HepG2 (cell line): ENCODE data around the gene TTLL4. TPM values are rescaled to one million over a fixed set of nuclear protein-coding genes. Genes with fewer than 3 reads are reported as not detected.

Source experiments
- ARNTL ChIP-seq: sonication (generic); formaldehyde crosslinking; IDR thresholded peaks from 2 replicates; pipeline ENCODE4 v1.4.0; 2020; ENCODE audit warnings: mild to moderate bottlenecking, missing genetic modification reagents
- BORCS8-MEF2B ChIP-seq: sonication (generic); formaldehyde crosslinking; IDR thresholded peaks from 2 replicates; pipeline ENCODE4 v1.8.0; 2022; ENCODE audit warnings: mild to moderate bottlenecking, missing genetic modification reagents
- DMTF1 ChIP-seq: sonication (generic); formaldehyde crosslinking; IDR thresholded peaks from 2 replicates; pipeline ENCODE4 v1.4.0; 2020; ENCODE audit warnings: mild to moderate bottlenecking, missing genetic modification reagents
- ELK4 ChIP-seq: sonication (generic); formaldehyde crosslinking; IDR thresholded peaks from 2 replicates; pipeline ENCODE4 v1.9.0; 2021; ENCODE audit warnings: missing genetic modification reagents, borderline replicate concordance
- FOXK1 ChIP-seq: sonication (generic); formaldehyde crosslinking; IDR thresholded peaks from 2 replicates; pipeline ENCODE4 v1.4.0; 2020; ENCODE audit warnings: low read depth, missing genetic modification reagents, borderline replicate concordance
- JUNB ChIP-seq: sonication (generic); formaldehyde crosslinking; IDR thresholded peaks from 2 replicates; pipeline ENCODE4 v1.8.0; 2022; ENCODE audit warnings: missing genetic modification reagents, mild to moderate bottlenecking, borderline replicate concordance
- MTF2 ChIP-seq: sonication (generic); formaldehyde crosslinking; IDR thresholded peaks from 2 replicates; pipeline ENCODE4 v1.5.0; 2020; ENCODE audit warnings: missing genetic modification reagents, borderline replicate concordance
- NR2F2 ChIP-seq: IDR thresholded peaks from 2 replicates; pipeline ENCODE4 v1.6.1; 2012; ENCODE audit warnings: low read depth, inconsistent platforms, borderline replicate concordance
- NRL ChIP-seq: sonication (generic); formaldehyde crosslinking; IDR thresholded peaks from 2 replicates; pipeline ENCODE4 v1.5.0; 2020; ENCODE audit warnings: missing genetic modification reagents, mild to moderate bottlenecking, moderate library complexity, borderline replicate concordance
- POGK ChIP-seq: sonication (generic); formaldehyde crosslinking; conservative IDR thresholded peaks from 2 replicates; pipeline ENCODE4 v1.8.0; 2022; ENCODE audit warnings: mild to moderate bottlenecking, moderate library complexity, missing genetic modification reagents
- PRPF4 ChIP-seq: fragments of 200-400 bp; formaldehyde crosslinking; IDR thresholded peaks from 2 replicates; pipeline ENCODE4 v1.6.1; 2016; ENCODE audit warnings: low read length, low read depth; ENCODE audit not compliant: poor library complexity, severe bottlenecking
- RXRA ChIP-seq: sonication (generic); formaldehyde crosslinking; IDR thresholded peaks from 2 replicates; pipeline ENCODE4 v1.5.1; 2020; ENCODE audit warnings: missing genetic modification reagents
- SMAD3 ChIP-seq: sonication (generic); formaldehyde crosslinking; IDR thresholded peaks from 2 replicates; pipeline ENCODE4 v1.4.0; 2020; ENCODE audit warnings: missing genetic modification reagents
- SMAD9 ChIP-seq: sonication (generic); formaldehyde crosslinking; IDR thresholded peaks from 2 replicates; pipeline ENCODE4 v1.5.1; 2020; ENCODE audit warnings: mild to moderate bottlenecking, missing genetic modification reagents
- TRAFD1 ChIP-seq: sonication (generic); formaldehyde crosslinking; IDR thresholded peaks from 2 replicates; pipeline ENCODE4 v1.5.1; 2020; ENCODE audit warnings: missing genetic modification reagents, mild to moderate bottlenecking, borderline replicate concordance
- ZFP36 ChIP-seq: fragments of 150-350 bp; IDR thresholded peaks from 2 replicates; pipeline ENCODE4 v1.6.1; 2018; ENCODE audit warnings: borderline replicate concordance, low read length, low read depth; ENCODE audit not compliant: partially characterized antibody
- ZNF549 ChIP-seq: sonication (generic); formaldehyde crosslinking; IDR thresholded peaks from 2 replicates; pipeline ENCODE4 v1.5.0; 2020; ENCODE audit warnings: missing genetic modification reagents
- ZNF766 ChIP-seq: sonication (generic); formaldehyde crosslinking; IDR thresholded peaks from 2 replicates; pipeline ENCODE4 v1.5.0; 2020; ENCODE audit warnings: missing genetic modification reagents, borderline replicate concordance
- ZNF878 ChIP-seq: sonication (generic); formaldehyde crosslinking; IDR thresholded peaks from 2 replicates; pipeline ENCODE4 v1.8.1; 2023; ENCODE audit warnings: mild to moderate bottlenecking, missing genetic modification reagents, moderate library complexity
- polyA plus RNA-seq, 8 experiments: library from polyadenylated mRNA; depleted of rRNA in 3 of 8; stranded (reverse) in 7 of 8; unstranded in 1 of 8; fragments of >200 nt; fragmentation: Illumina TruSeq in 4 of 8; extraction: Trizol in 4 of 8; gene quantifications; 2 replicates each; pipeline versions ENCODE4 v1.2.1 to v1.2.3, GENCODE V29; 2011 to 2016; ENCODE audit warnings: low read depth in 4 of 8, missing spikeins in 1 of 8, mixed read lengths in 1 of 8; ENCODE audit not compliant: insufficient read depth in 1 of 8
- total RNA-seq, 5 experiments: library from RNA; depleted of rRNA; stranded (reverse); fragments of >200 nt; fragmentation: Illumina TruSeq; extraction: Trizol; gene quantifications; 2 replicates each; pipeline ENCODE4 v1.2.3, GENCODE V29; 2016; ENCODE audit warnings: low read depth in 1 of 5

Gene TTLL4
- total and polyA plus RNA-seq, 2 of the 13 experiments (the other 11 are each of a cell fraction or from before 2014, with no cell fraction given), result 77.5 to 84.6 TPM

GRCh38 chr2:218755567-218756404 is 45.2 kb downstream of the TTLL4 start (continued):
- TF ChIP-seq POGK (peak; percentile 91), DMTF1 (CRISPR knock-in tag) (no peak), RXRA (CRISPR knock-in tag) (peak; percentile 100), NR2F2 (peak; percentile 99), ZFP36 (no peak), SMAD9 (CRISPR knock-in tag) (no peak), ELK4 (CRISPR knock-in tag) (no peak), MTF2 (no peak), JUNB (no peak), PRPF4 (peak; percentile 59), NRL (CRISPR knock-in tag) (peak; percentile 61; the same call in 1 of the 2 replicates), ZNF878 (CRISPR knock-in tag) (peak; percentile 90), ZNF549 (CRISPR knock-in tag) (0 out of 2 replicates have a peak, but pooled peaks have one; percentile 72), SMAD3 (CRISPR knock-in tag) (peak; percentile 100), ZNF766 (peak; percentile 91; the same call in 1 of the 2 replicates), TRAFD1 (CRISPR knock-in tag) (no peak), ARNTL (peak; percentile 85; the same call in 1 of the 2 replicates), BORCS8-MEF2B (peak; percentile 61; the same call in 1 of the 2 replicates), FOXK1 (CRISPR knock-in tag) (peak; percentile 97; the same call in 1 of the 2 replicates)
